Measurements from ENCODE around the gene ULK4.
"Not testable (repeated sequence)": the region's sequence is repeated elsewhere in the genome, so short reads cannot be mapped to it uniquely, and the experiment has no call there.

ULK4 gene

DNA sequence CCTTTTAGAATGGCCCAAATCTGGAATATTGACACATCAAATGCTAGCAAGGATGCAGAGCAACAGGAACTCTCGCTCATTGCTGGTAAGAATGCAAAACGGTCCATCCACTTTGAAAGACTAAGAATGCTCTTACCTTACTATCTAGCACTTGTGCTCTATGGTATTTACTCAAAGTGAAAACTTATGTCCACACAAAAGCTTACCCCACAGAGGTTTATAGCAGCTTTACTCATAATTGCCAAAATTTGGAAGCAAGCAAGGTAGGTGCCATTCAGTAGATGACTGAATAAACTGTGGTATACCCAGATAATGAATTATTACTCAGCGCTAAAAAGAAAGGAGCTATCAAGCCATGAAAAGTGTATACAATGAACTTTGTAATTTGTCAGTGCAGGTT, 666.2 kb downstream of the ULK4 start:
- no peaks in the 10 kb centered on the region for H3K36me3 ChIP-seq (ENCODE audit: insufficient read depth, low read length)
- peaks cover 2% of the 10 kb centered on the region for H3K4me1 ChIP-seq (ENCODE audit: insufficient read depth, low read length)
- H3K4me3 ChIP-seq (ENCODE audit: low read length): no peak overlapping the region
- no peak overlapping the region for H2AFZ ChIP-seq (ENCODE audit: low read depth, low read length)
- no peaks in the 10 kb centered on the region for H3K9me3 ChIP-seq (ENCODE audit: low read length)
- no peaks in the 10 kb centered on the region for H3K27me3 ChIP-seq (ENCODE audit: insufficient read depth, low read length)

GRCh38 chr3:41293169-41293681, 668.7 kb downstream of the ULK4 start:
- no peaks in the 10 kb centered on the region for H3K9me3 ChIP-seq (ENCODE audit: low read length)
- H2AFZ ChIP-seq (ENCODE audit: low read depth, low read length): no peak overlapping the region

DNA sequence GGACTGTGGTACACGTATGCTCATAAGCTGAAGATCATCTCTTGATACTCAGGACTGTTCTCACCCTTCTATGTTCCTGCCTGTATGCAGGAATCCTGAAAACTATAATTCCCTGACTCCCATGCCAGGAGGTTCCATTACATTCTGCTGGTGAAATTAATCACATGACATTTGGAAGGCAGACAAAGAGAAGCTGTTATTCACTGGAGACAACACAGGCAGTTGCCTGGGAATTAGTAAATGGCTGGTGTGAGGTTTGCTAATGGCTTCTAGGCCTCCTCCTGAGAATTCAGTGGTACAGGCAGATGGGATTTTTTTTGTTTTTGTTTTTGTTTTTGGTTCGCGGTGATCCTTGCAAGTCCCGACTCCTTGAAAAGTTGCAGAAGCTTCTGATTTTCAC, 671.2 kb downstream of the ULK4 start:
- no peaks in the 10 kb centered on the region for H3K9me3 ChIP-seq (ENCODE audit: low read length)
- H2AFZ ChIP-seq (ENCODE audit: low read depth, low read length): no peak overlapping the region
- H3K27me3 ChIP-seq (ENCODE audit: insufficient read depth, low read length): no peaks in the 10 kb centered on the region
- H3K4me3 ChIP-seq (ENCODE audit: low read length): no peak overlapping the region
- H3K36me3 ChIP-seq (ENCODE audit: insufficient read depth, low read length): no peaks in the 10 kb centered on the region
- H3K4me1 ChIP-seq (ENCODE audit: insufficient read depth, low read length): peaks cover 4% of the 10 kb centered on the region

More at GRCh38 chr3:41293169-41293681, 668.7 kb downstream of the ULK4 start:
- Histone ChIP-seq H3K4me1 (ENCODE audit: insufficient read depth, low read length) (peaks cover 4% of the 10 kb centered on the region), H3K4me3 (ENCODE audit: low read length) (no peak overlapping the region), H3K36me3 (ENCODE audit: insufficient read depth, low read length) (no peaks in the 10 kb centered on the region), H3K27me3 (ENCODE audit: insufficient read depth, low read length) (no peaks in the 10 kb centered on the region)

DNA sequence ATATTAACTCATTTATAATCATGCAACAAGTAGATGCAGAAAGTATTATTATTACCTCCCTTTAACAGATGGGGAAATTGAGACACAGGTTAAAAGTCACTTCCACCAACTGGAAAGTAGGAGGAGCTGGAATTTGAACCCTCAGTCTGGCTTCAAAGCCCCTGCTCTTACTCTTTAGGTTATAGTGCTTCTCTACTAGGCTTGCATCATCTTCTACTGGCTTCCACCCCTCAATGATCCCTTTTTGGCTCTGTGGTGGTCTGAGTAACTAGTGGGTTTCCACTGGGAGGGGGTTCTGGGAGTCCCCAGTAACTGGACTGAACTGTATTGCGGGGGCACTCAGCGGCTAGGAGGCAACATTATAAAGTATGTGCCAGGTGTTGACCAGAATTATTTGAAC, 671.6 kb downstream of the ULK4 start:
- Histone ChIP-seq H3K4me1 (ENCODE audit: insufficient read depth, low read length) (peaks cover 4% of the 10 kb centered on the region), H3K4me3 (ENCODE audit: low read length) (no peak overlapping the region), H3K27me3 (ENCODE audit: insufficient read depth, low read length) (no peaks in the 10 kb centered on the region), H3K9me3 (ENCODE audit: low read length) (no peaks in the 10 kb centered on the region), H2AFZ (ENCODE audit: low read depth, low read length) (no peak overlapping the region), H3K36me3 (ENCODE audit: insufficient read depth, low read length) (no peaks in the 10 kb centered on the region)

- Histone ChIP-seq H3K36me3 (ENCODE audit: insufficient read depth, low read length) (no peaks in the 10 kb centered on the region), H3K27me3 (ENCODE audit: insufficient read depth, low read length) (no peaks in the 10 kb centered on the region), H3K4me1 (ENCODE audit: insufficient read depth, low read length) (peaks cover 4% of the 10 kb centered on the region), H3K4me3 (ENCODE audit: low read length) (no peak overlapping the region), H2AFZ (ENCODE audit: low read depth, low read length) (no peak overlapping the region), H3K9me3 (ENCODE audit: low read length) (no peaks in the 10 kb centered on the region)
Measured at GRCh38 chr3:41288785-41289184, 673.1 kb downstream of the ULK4 start.

DNA sequence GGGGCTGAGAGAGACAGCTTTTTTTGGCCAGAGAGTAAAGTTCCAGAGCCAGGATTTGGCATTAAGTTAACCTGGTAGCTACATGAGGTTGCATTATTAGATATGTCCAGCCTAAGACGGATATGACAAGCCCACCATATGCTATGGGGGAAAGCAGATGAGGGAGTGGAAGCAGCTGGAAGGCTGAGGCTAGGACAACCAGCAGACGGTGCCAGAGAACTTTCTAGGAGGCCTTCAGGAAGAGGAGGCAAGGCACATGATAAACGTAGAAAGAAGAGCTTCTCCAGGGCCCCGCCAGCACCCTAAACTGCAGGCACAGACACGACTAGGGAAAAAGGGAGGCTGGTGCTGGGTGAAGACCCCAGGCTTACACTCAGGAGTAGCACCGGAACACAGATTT, 675.6 kb downstream of the ULK4 start:
- Histone ChIP-seq H3K36me3 (ENCODE audit: insufficient read depth, low read length) (no peaks in the 10 kb centered on the region), H3K27me3 (ENCODE audit: insufficient read depth, low read length) (no peaks in the 10 kb centered on the region), H3K9me3 (ENCODE audit: low read length) (no peaks in the 10 kb centered on the region), H3K4me1 (ENCODE audit: insufficient read depth, low read length) (peaks cover 4% of the 10 kb centered on the region), H2AFZ (ENCODE audit: low read depth, low read length) (no peak overlapping the region), H3K4me3 (ENCODE audit: low read length) (no peak overlapping the region)

GRCh38 chr3:41284934-41285333, 677.0 kb downstream of the ULK4 start:
- not testable (repeated sequence) for H3K4me3 ChIP-seq (ENCODE audit: low read length); H3K4me1 ChIP-seq (ENCODE audit: insufficient read depth, low read length); H3K36me3 ChIP-seq (ENCODE audit: insufficient read depth, low read length); H2AFZ ChIP-seq (ENCODE audit: low read depth, low read length); H3K9me3 ChIP-seq (ENCODE audit: low read length); H3K27me3 ChIP-seq (ENCODE audit: insufficient read depth, low read length)

- Histone ChIP-seq H2AFZ (ENCODE audit: low read depth, low read length) (no peak overlapping the region), H3K4me3 (ENCODE audit: low read length) (no peak overlapping the region), H3K27me3 (ENCODE audit: insufficient read depth, low read length) (no peaks in the 10 kb centered on the region), H3K9me3 (ENCODE audit: low read length) (peaks cover 4% of the 10 kb centered on the region), H3K4me1 (ENCODE audit: insufficient read depth, low read length) (no peaks in the 10 kb centered on the region), H3K36me3 (ENCODE audit: insufficient read depth, low read length) (no peaks in the 10 kb centered on the region)
Measured at GRCh38 chr3:41277790-41278465, 684.0 kb downstream of the ULK4 start.

DNA sequence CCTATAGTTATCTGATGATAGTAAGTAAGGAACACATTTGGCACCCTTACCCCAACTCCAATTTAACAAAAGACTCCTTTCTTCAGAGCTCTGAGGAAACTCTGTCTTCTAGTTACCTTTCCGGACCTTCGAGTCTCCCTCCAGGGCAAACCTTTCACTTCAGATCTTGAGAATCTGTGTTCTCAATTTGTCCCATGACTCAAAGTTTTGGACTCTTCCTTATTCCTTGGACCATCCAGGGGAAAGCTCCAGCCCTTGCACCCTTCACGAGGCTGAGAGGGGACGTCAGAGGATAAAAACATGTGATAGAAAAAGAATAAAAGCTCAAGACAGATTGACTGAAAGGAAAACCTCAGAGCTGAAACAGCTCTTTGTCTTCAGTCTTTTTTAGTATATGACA, 685.7 kb downstream of the ULK4 start:
- Histone ChIP-seq H2AFZ (ENCODE audit: low read depth, low read length) (no peak overlapping the region), H3K36me3 (ENCODE audit: insufficient read depth, low read length) (no peaks in the 10 kb centered on the region), H3K4me3 (ENCODE audit: low read length) (no peak overlapping the region), H3K4me1 (ENCODE audit: insufficient read depth, low read length) (no peaks in the 10 kb centered on the region), H3K9me3 (ENCODE audit: low read length) (peaks cover 4% of the 10 kb centered on the region), H3K27me3 (ENCODE audit: insufficient read depth, low read length) (no peaks in the 10 kb centered on the region)

DNA sequence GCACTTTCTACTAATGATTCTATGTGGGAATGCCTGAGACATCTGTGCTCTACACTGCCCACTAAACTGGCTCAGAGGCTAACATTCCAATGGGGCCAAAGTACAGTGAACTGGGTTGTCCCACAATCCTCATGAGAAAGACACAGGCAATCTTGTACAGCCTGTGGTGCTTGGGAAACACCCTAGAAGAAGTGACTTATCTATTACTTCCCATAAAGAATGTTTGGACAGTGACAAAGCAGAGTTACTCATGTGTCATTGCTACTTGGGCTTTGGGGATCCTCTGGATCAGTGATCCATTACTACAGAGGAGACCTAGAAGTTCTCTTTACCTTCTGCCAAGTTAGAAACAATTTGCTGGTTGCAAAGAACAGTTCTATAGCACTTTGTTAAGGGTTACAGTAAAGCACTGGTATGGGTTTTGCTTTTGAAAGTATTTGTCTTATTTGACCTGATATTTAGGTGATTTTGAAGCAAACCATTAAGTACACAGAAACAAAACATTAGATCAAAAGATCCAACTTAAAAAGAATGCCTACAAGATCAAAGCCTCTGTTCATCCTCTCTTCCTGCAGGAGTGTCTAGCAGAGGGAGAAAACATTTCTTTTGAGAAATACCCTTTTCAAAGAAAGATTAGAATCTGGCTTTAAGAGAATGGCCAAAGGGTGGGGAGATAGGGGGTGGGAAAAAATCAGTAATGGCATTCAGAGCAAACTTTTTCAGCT, 686.8 kb downstream of the ULK4 start:
- H3K27me3 ChIP-seq (ENCODE audit: insufficient read depth, low read length): no peaks in the 10 kb centered on the region
- H3K4me3 ChIP-seq (ENCODE audit: low read length): no peak overlapping the region
- peaks cover 4% of the 10 kb centered on the region for H3K9me3 ChIP-seq (ENCODE audit: low read length)
- H2AFZ ChIP-seq (ENCODE audit: low read depth, low read length): no peak overlapping the region
- H3K4me1 ChIP-seq (ENCODE audit: insufficient read depth, low read length): no peaks in the 10 kb centered on the region
- H3K36me3 ChIP-seq (ENCODE audit: insufficient read depth, low read length): no peaks in the 10 kb centered on the region

DNA sequence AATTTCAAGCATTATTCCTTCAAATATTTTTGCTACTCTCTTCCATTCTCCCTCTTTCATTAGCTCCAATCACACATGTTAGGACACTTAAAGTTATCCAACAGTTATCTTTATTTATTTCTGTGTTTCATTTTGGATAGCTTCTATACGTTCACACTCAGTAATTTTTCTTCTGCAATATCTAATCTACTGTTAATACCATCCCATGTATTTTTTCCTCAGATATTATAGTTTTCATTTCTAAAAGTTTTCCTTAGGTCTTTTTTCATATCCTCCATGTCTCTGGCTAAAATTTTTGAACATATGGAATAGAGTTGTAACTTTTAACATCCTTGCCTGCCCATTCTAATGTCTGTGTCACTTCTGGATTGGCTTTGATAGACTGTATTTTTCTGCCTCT, 689.2 kb downstream of the ULK4 start:
- Histone ChIP-seq H3K36me3 (ENCODE audit: insufficient read depth, low read length) (no peaks in the 10 kb centered on the region), H3K4me3 (ENCODE audit: low read length) (no peak overlapping the region), H2AFZ (ENCODE audit: low read depth, low read length) (no peak overlapping the region), H3K9me3 (ENCODE audit: low read length) (peaks cover 2% of the 10 kb centered on the region), H3K27me3 (ENCODE audit: insufficient read depth, low read length) (no peaks in the 10 kb centered on the region), H3K4me1 (ENCODE audit: insufficient read depth, low read length) (no peaks in the 10 kb centered on the region)

- Histone ChIP-seq H2AFZ (ENCODE audit: low read depth, low read length) (no peak overlapping the region), H3K4me1 (ENCODE audit: insufficient read depth, low read length) (no peaks in the 10 kb centered on the region), H3K4me3 (ENCODE audit: low read length) (no peak overlapping the region), H3K9me3 (ENCODE audit: low read length) (no peaks in the 10 kb centered on the region), H3K27me3 (ENCODE audit: insufficient read depth, low read length) (no peaks in the 10 kb centered on the region), H3K36me3 (ENCODE audit: insufficient read depth, low read length) (no peaks in the 10 kb centered on the region)
Measured at GRCh38 chr3:41267975-41268640, 693.8 kb downstream of the ULK4 start.

- Histone ChIP-seq H3K4me1 (ENCODE audit: insufficient read depth, low read length) (no peaks in the 10 kb centered on the region), H2AFZ (ENCODE audit: low read depth, low read length) (no peak overlapping the region), H3K4me3 (ENCODE audit: low read length) (no peak overlapping the region), H3K36me3 (ENCODE audit: insufficient read depth, low read length) (no peaks in the 10 kb centered on the region), H3K9me3 (ENCODE audit: low read length) (no peaks in the 10 kb centered on the region), H3K27me3 (ENCODE audit: insufficient read depth, low read length) (no peaks in the 10 kb centered on the region)
Measured at GRCh38 chr3:41265823-41266273, 696.1 kb downstream of the ULK4 start.
